HepG2 (cell line): ENCODE measurements around the gene JPT1. TPM values are rescaled to one million over a fixed set of nuclear protein-coding genes. Genes with fewer than 3 reads are reported as not detected.

Experiments used
- GATAD1 ChIP-seq: IDR thresholded peaks from 2 replicates; pipeline ENCODE4 v1.6.1; 2016; ENCODE audit warnings: missing genetic modification reagents, missing compliant biosample characterization
- HMG20A ChIP-seq: IDR thresholded peaks from 2 replicates; pipeline ENCODE4 v1.6.1; 2016; ENCODE audit warnings: borderline replicate concordance
- KDM1A ChIP-seq: IDR thresholded peaks from 2 replicates; pipeline ENCODE4 v1.6.1; 2016; ENCODE audit warnings: missing compliant biosample characterization
- NR2F2 ChIP-seq: IDR thresholded peaks from 2 replicates; pipeline ENCODE4 v1.6.1; 2012; ENCODE audit warnings: low read depth, inconsistent platforms, borderline replicate concordance
- TEF ChIP-seq: sonication (generic); formaldehyde crosslinking; IDR thresholded peaks from 2 replicates; pipeline ENCODE4 v1.5.0; 2020; ENCODE audit warnings: missing genetic modification reagents
- ZBTB34 ChIP-seq: sonication (generic); formaldehyde crosslinking; IDR thresholded peaks from 2 replicates; pipeline ENCODE4 v1.8.0; 2022; ENCODE audit warnings: mild to moderate bottlenecking, missing genetic modification reagents
- ZFP36L2 ChIP-seq: sonication (generic); formaldehyde crosslinking; IDR thresholded peaks from 2 replicates; pipeline ENCODE4 v1.4.0; 2020; ENCODE audit warnings: missing genetic modification reagents
- ZFX ChIP-seq: sonication (generic); formaldehyde crosslinking; IDR thresholded peaks from 2 replicates; pipeline ENCODE4 v1.4.0; 2020; ENCODE audit warnings: mild to moderate bottlenecking, low read depth, missing genetic modification reagents, moderate library complexity
- ZKSCAN5 ChIP-seq: sonication (generic); formaldehyde crosslinking; IDR thresholded peaks from 2 replicates; pipeline ENCODE4 v1.5.1; 2020; ENCODE audit warnings: mild to moderate bottlenecking, missing genetic modification reagents
- ZNF10 ChIP-seq: sonication (generic); formaldehyde crosslinking; IDR thresholded peaks from 2 replicates; pipeline ENCODE4 v1.4.0; 2020; ENCODE audit warnings: mild to moderate bottlenecking, low read depth, missing genetic modification reagents, borderline replicate concordance
- ZNF318 ChIP-seq: sonication (generic); formaldehyde crosslinking; IDR thresholded peaks from 2 replicates; pipeline ENCODE4 v1.4.0; 2020; ENCODE audit warnings: mild to moderate bottlenecking, missing genetic modification reagents
- ZSCAN21 ChIP-seq: sonication (generic); formaldehyde crosslinking; IDR thresholded peaks from 2 replicates; pipeline ENCODE4 v1.8.0; 2022; ENCODE audit warnings: mild to moderate bottlenecking, missing genetic modification reagents, moderate library complexity, borderline replicate concordance
- polyA plus RNA-seq, 8 experiments: library from polyadenylated mRNA; depleted of rRNA in 3 of 8; stranded (reverse) in 7 of 8; unstranded in 1 of 8; fragments of >200 nt; fragmentation: Illumina TruSeq in 4 of 8; extraction: Trizol in 4 of 8; gene quantifications; 2 replicates each; pipeline versions ENCODE4 v1.2.1 to v1.2.3, GENCODE V29; 2011 to 2016; ENCODE audit warnings: low read depth in 4 of 8, missing spikeins in 1 of 8, mixed read lengths in 1 of 8; ENCODE audit not compliant: insufficient read depth in 1 of 8
- total RNA-seq, 5 experiments: library from RNA; depleted of rRNA; stranded (reverse); fragments of >200 nt; fragmentation: Illumina TruSeq; extraction: Trizol; gene quantifications; 2 replicates each; pipeline ENCODE4 v1.2.3, GENCODE V29; 2016; ENCODE audit warnings: low read depth in 1 of 5
- TF ChIP-seq, protein P1 (sequence below): sonication (generic); formaldehyde crosslinking; IDR thresholded peaks from 2 replicates; pipeline ENCODE4 v1.8.0; 2022; ENCODE audit warnings: mild to moderate bottlenecking, missing genetic modification reagents, borderline replicate concordance
- TF ChIP-seq, protein P2 (sequence below): sonication (generic); formaldehyde crosslinking; conservative IDR thresholded peaks from 2 replicates; pipeline ENCODE4 v1.8.0; 2022; ENCODE audit warnings: low read depth, missing genetic modification reagents
- TF ChIP-seq, protein P3 (sequence below): sonication (generic); formaldehyde crosslinking; IDR thresholded peaks from 2 replicates; pipeline ENCODE4 v1.8.0; 2022; ENCODE audit warnings: mild to moderate bottlenecking, missing genetic modification reagents, moderate library complexity

The JPT1 gene
- total and polyA plus RNA-seq, 2 of the 13 experiments (the other 11 are each of a cell fraction or from before 2014, with no cell fraction given), result 43.3 to 256 TPM

GRCh38 chr17:75091855-75092327 lies 62.4 kb downstream of the JPT1 start (continued):
- TF ChIP-seq, protein P1, sequence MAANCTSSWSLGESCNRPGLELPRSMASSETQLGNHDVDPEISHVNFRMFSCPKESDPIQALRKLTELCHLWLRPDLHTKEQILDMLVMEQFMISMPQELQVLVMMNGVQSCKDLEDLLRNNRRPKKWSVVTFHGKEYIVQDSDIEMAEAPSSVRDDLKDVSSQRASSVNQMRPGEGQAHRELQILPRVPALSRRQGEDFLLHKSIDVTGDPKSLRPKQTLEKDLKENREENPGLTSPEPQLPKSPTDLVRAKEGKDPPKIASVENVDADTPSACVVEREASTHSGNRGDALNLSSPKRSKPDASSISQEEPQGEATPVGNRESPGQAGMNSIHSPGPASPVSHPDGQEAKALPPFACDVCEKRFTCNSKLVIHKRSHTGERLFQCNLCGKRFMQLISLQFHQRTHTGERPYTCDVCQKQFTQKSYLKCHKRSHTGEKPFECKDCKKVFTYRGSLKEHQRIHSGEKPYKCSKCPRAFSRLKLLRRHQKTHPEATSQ (CRISPR knock-in tag), result no peak
- TF ChIP-seq ZBTB34 (CRISPR knock-in tag), result no peak
- no peak for TF ChIP-seq ZFP36L2 (CRISPR knock-in tag)
- no peak for TF ChIP-seq KDM1A (CRISPR knock-in tag)
- TF ChIP-seq GATAD1 (CRISPR knock-in tag), result 0 out of 2 replicates have a peak, but pooled peaks have one; percentile 10
- TF ChIP-seq ZFX (CRISPR knock-in tag), result no peak
- TF ChIP-seq, protein P2, sequence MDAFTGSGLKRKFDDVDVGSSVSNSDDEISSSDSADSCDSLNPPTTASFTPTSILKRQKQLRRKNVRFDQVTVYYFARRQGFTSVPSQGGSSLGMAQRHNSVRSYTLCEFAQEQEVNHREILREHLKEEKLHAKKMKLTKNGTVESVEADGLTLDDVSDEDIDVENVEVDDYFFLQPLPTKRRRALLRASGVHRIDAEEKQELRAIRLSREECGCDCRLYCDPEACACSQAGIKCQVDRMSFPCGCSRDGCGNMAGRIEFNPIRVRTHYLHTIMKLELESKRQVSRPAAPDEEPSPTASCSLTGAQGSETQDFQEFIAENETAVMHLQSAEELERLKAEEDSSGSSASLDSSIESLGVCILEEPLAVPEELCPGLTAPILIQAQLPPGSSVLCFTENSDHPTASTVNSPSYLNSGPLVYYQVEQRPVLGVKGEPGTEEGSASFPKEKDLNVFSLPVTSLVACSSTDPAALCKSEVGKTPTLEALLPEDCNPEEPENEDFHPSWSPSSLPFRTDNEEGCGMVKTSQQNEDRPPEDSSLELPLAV (CRISPR knock-in tag), result no peak
- TF ChIP-seq ZKSCAN5 (CRISPR knock-in tag), result no peak
- 0 out of 2 replicates have a peak, but pooled peaks have one; percentile 6 for TF ChIP-seq ZSCAN21 (CRISPR knock-in tag)
- TF ChIP-seq HMG20A (CRISPR knock-in tag), result no peak
- TF ChIP-seq, protein P3, sequence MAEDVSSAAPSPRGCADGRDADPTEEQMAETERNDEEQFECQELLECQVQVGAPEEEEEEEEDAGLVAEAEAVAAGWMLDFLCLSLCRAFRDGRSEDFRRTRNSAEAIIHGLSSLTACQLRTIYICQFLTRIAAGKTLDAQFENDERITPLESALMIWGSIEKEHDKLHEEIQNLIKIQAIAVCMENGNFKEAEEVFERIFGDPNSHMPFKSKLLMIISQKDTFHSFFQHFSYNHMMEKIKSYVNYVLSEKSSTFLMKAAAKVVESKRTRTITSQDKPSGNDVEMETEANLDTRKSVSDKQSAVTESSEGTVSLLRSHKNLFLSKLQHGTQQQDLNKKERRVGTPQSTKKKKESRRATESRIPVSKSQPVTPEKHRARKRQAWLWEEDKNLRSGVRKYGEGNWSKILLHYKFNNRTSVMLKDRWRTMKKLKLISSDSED (CRISPR knock-in tag), result no peak
- no peak for TF ChIP-seq NR2F2
- TF ChIP-seq TEF (CRISPR knock-in tag), result no peak
- TF ChIP-seq ZNF10, result no peak
- no peak for TF ChIP-seq ZNF318
